T-cell (primary cell): ENCODE data around the gene FBN3. TPM values are rescaled to one million over a fixed set of nuclear protein-coding genes. Genes with fewer than 3 reads are reported as not detected.

Source experiments
- ATAC-seq, 4 experiments: fragments of 200-7000 bp in 3 of 4; fragments of 150-1000 bp in 1 of 4; cut with Tn5 transposase; replicated peaks in 1 of 4; 1 replicate in 3 of 4; 2 replicates in 1 of 4; pipeline ENCODE4 v1.10.0; 2021; ENCODE audit warnings: moderate library complexity in 3 of 4, mild to moderate bottlenecking in 2 of 4, moderate number of reproducible peaks in 1 of 4
- CTCF ChIA-PET, 2 donors: fragments of 300-600 bp; sonication (Branson Sonifier 250); formaldehyde crosslinking; loops; one replicate each; lab custom pipeline; 2022; ENCODE audit warnings: antibody characterized with exemption in 2 of 2; lab: Charles Lee
- POLR2A ChIA-PET, 2 donors: fragments of 300-600 bp; sonication (Branson Sonifier 250); formaldehyde crosslinking; loops; one replicate each; lab custom pipeline; 2022; ENCODE audit warnings: antibody characterized with exemption in 2 of 2; lab: Charles Lee
- DNase-seq, 35 experiments: peaks; one replicate each; pipeline versions ENCODE4 v3.0.0 to v3.0.0-alpha.2; 2013 to 2023
- H3K27ac ChIP-seq: one replicate; pipeline ENCODE4 v1.5.1; 2013; ENCODE audit warnings: low read length
- H3K27me3 ChIP-seq, 2 experiments: replicated peaks in 1 of 2; 1 replicate in 1 of 2; 2 replicates in 1 of 2; pipeline versions ENCODE4 v1.6.1 to v1.7.0; 2013; ENCODE audit warnings: low read length in 1 of 2, mixed read lengths in 1 of 2; ENCODE audit not compliant: control insufficient read depth in 2 of 2, insufficient read depth in 2 of 2; ENCODE audit errors: extremely low read depth in 1 of 2
- H3K36me3 ChIP-seq, 2 donors: 1 replicate in 1 of 2; 2 replicates in 1 of 2; pipeline versions ENCODE4 v1.6.1 to v1.7.0; 2013; ENCODE audit warnings: low read length in 1 of 2; ENCODE audit not compliant: control insufficient read depth in 2 of 2, insufficient read depth in 1 of 2; ENCODE audit errors: extremely low read depth in 1 of 2
- H3K4me1 ChIP-seq, 2 experiments: 1 replicate in 1 of 2; 2 replicates in 1 of 2; pipeline versions ENCODE4 v1.6.1 to v1.7.0; 2013; ENCODE audit warnings: low read length in 2 of 2, mixed read lengths in 1 of 2; ENCODE audit not compliant: insufficient read depth in 2 of 2, control insufficient read depth in 1 of 2; ENCODE audit errors: extremely low read depth in 1 of 2
- H3K4me3 ChIP-seq, 2 donors: 1 replicate in 1 of 2; 2 replicates in 1 of 2; pipeline versions ENCODE4 v1.5.1 to v1.7.0; 2013; ENCODE audit warnings: mild to moderate bottlenecking in 2 of 2, low read length in 1 of 2, moderate library complexity in 1 of 2; ENCODE audit not compliant: control insufficient read depth in 1 of 2; ENCODE audit errors: extremely low read depth in 1 of 2
- H3K9me3 ChIP-seq: 2 replicates; pipeline ENCODE4 v1.7.0; 2013
- H3K27ac Mint-ChIP-seq, 2 donors: one replicate each; pipeline ENCODE4 v1.8.0; 2020 to 2021; ENCODE audit warnings: mild to moderate bottlenecking in 2 of 2, mixed read lengths in 2 of 2
- H3K27me3 Mint-ChIP-seq, 2 donors: one replicate each; pipeline ENCODE4 v1.8.0; 2021 to 2022; ENCODE audit warnings: mixed read lengths in 2 of 2
- H3K36me3 Mint-ChIP-seq: one replicate; pipeline ENCODE4 v1.8.0; 2021; ENCODE audit warnings: mixed read lengths
- H3K4me1 Mint-ChIP-seq, 3 donors: one replicate each; pipeline ENCODE4 v1.8.0; 2020 to 2022; ENCODE audit warnings: mixed read lengths in 3 of 3, mild to moderate bottlenecking in 1 of 3
- H3K4me3 Mint-ChIP-seq, 3 donors: one replicate each; pipeline ENCODE4 v1.8.0; 2020 to 2022; ENCODE audit warnings: mild to moderate bottlenecking in 3 of 3, mixed read lengths in 3 of 3, moderate library complexity in 3 of 3
- H3K9me3 Mint-ChIP-seq, 3 donors: one replicate each; pipeline ENCODE4 v1.8.0; 2020 to 2022; ENCODE audit warnings: mixed read lengths in 3 of 3
- WGBS: methylation state at CpG from one replicate; pipeline ENCODE4 v1.1.5; 2013; ENCODE audit warnings: missing lambda C conversion rate; ENCODE audit not compliant: insufficient coverage; 5-methylcytosine and 5-hydroxymethylcytosine counted together
- total RNA-seq, 35 experiments: library from RNA in 6 of 35; stranded (reverse) in 6 of 35; fragments of 120-200 nt in 1 of 35; gene quantifications; one replicate each; pipeline versions ENCODE4 v1.2.1 to v1.2.4 and lab custom pipeline; 2013 to 2026

The FBN3 gene
- total RNA-seq, 5 donors from 2014 or later (not counting 1 experiment from before 2014, with no cell fraction given) = 0.03 TPM; not detected in 3

DNA sequence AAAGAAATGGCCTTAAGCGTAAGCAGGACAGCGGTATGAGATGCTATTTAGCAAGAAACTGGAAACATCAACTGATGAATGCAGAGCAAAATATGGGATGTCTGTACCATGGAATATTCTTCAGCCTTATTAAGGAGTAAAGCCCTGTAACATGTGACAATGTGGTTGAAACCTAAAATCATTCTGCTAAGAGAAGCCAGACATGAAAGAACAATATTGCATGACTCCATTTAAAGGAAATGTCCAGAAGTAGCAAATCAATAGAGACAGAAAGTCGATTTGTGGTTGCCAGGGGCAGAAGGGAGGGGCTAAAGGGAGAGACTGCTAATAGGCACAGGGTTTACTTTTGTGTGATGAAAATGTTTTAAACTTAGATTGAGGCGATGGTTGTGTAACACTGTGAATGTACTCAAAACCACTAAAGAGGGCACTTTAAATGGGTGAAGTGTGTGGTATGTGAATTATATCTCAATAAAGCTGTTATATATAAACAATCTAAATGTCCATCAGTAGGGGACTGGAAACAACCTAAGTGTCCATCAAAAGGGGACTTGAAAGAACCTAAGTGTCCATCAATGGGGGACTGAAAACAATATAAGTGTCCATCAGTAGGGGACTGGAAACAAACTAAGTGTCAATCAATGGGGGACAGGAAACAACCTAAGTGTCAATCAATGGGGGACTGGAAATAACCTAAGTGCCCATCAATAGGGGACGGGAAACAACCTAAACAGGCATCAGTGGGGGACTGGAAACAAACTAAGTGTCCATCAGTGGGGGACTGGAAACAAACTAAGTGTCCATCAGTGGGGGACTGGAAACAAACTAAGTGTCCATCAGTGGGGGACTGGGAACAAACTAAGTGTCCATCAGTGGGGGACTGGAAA lies 51.5 kb downstream of the FBN3 start:
- Histone ChIP-seq H3K4me3 (no peak overlapping the region), H3K27ac (no peak overlapping the region), H3K36me3 (no peaks in the 10 kb centered on the region), H3K27me3 (peaks cover 0 to 37% of the 10 kb centered on the region in 2 experiments), H3K4me1 (no peaks in the 10 kb centered on the region), H3K9me3 (peaks cover 2% of the 10 kb centered on the region)
- no peak overlapping the region for H3K4me3 Mint-ChIP-seq
- ATAC-seq (no peak), DNase-seq (no peak)
- no peaks in the 10 kb centered on the region for H3K4me1 Mint-ChIP-seq
- 74% methylated on average over 3 of the region's 5 CpGs for WGBS
- H3K27me3 Mint-ChIP-seq = peaks cover 6 to 8% of the 10 kb centered on the region in 2 donors
- H3K27ac Mint-ChIP-seq = no peak overlapping the region
- peaks cover 5 to 20% (median 11%) of the 10 kb centered on the region in 3 donors for H3K9me3 Mint-ChIP-seq
- CTCF ChIA-PET = no interaction called here
- H3K36me3 Mint-ChIP-seq = peaks cover 3% of the 10 kb centered on the region
- POLR2A ChIA-PET = no interaction called here

GRCh38 chr19:8097198-8097597 lies 52.2 kb downstream of the FBN3 start:
- ATAC-seq (no peak), DNase-seq (no peak)
- POLR2A ChIA-PET = no interaction called here
- Histone ChIP-seq H3K27me3 (peaks cover 0 to 32% of the 10 kb centered on the region in 2 experiments), H3K4me1 (no peaks in the 10 kb centered on the region), H3K36me3 (no peaks in the 10 kb centered on the region), H3K9me3 (peaks cover 2% of the 10 kb centered on the region), H3K27ac (no peak overlapping the region), H3K4me3 (no peak overlapping the region)
- CTCF ChIA-PET = no interaction called here
- H3K36me3 Mint-ChIP-seq = peaks cover 3% of the 10 kb centered on the region
- no peak overlapping the region for H3K4me3 Mint-ChIP-seq
- peaks cover 5 to 20% (median 11%) of the 10 kb centered on the region in 3 donors for H3K9me3 Mint-ChIP-seq
- 100% methylated on average over 1 of the region's 10 CpGs for WGBS
- H3K4me1 Mint-ChIP-seq = no peaks in the 10 kb centered on the region
- H3K27me3 Mint-ChIP-seq = peaks cover 2 to 8% of the 10 kb centered on the region in 2 donors
- no peak overlapping the region for H3K27ac Mint-ChIP-seq

DNA sequence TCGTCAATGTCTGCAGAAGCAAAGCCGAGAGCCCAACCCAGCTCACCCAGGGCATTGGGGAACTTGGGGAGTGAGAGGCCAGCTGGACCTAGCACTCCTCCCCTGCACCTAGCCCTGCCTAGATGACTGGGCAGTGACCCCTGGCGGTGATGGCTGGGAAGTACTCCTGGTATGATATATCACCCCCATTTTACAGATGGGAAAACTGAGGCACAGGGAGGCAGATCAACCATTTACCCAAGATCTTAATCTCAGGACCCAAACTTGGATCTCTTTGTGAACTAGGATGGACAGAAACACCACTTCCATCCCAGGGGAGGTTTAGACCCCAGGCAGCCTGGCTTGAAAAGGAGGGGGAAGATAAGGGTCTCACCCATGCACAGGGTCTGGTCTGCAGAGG lies 53.3 kb downstream of the FBN3 start:
- no peak overlapping the region for H3K27ac Mint-ChIP-seq
- no peak for ATAC-seq
- no peak overlapping the region for H3K4me3 Mint-ChIP-seq
- 100% methylated on average over 2 of the region's 3 CpGs for WGBS
- no peak for DNase-seq
- Histone ChIP-seq H3K27ac (no peak overlapping the region), H3K36me3 (no peaks in the 10 kb centered on the region), H3K4me3 (peak overlapping the region in 1 of 2 donors; percentile 19), H3K27me3 (peaks cover 0 to 30% of the 10 kb centered on the region in 2 experiments), H3K4me1 (no peaks in the 10 kb centered on the region), H3K9me3 (peaks cover 2% of the 10 kb centered on the region)
- ChIA-PET POLR2A (no interaction called here), CTCF (no interaction called here)
- no peaks in the 10 kb centered on the region for H3K4me1 Mint-ChIP-seq
- H3K36me3 Mint-ChIP-seq = peaks cover 3% of the 10 kb centered on the region
- peaks cover 5 to 20% (median 11%) of the 10 kb centered on the region in 3 donors for H3K9me3 Mint-ChIP-seq
- H3K27me3 Mint-ChIP-seq = peaks cover 2 to 6% of the 10 kb centered on the region in 2 donors

- Mint-ChIP-seq H3K36me3 (peaks cover 3% of the 10 kb centered on the region), H3K27ac (no peak overlapping the region), H3K9me3 (peaks cover 5 to 20% (median 11%) of the 10 kb centered on the region in 3 donors), H3K27me3 (peaks cover 2 to 6% of the 10 kb centered on the region in 2 donors), H3K4me1 (no peaks in the 10 kb centered on the region), H3K4me3 (no peak overlapping the region)
- Histone ChIP-seq H3K27ac (no peak overlapping the region), H3K9me3 (peaks cover 2% of the 10 kb centered on the region), H3K27me3 (peaks cover 0 to 28% of the 10 kb centered on the region in 2 experiments), H3K36me3 (no peaks in the 10 kb centered on the region), H3K4me1 (no peaks in the 10 kb centered on the region), H3K4me3 (no peak overlapping the region)
- no CpG with 5 or more reads among the region's 2 CpGs for WGBS
- ChIA-PET CTCF (no interaction called here), POLR2A (no interaction called here)
- no peak for ATAC-seq
- no peak for DNase-seq
Observed at GRCh38 chr19:8095354-8095886, 54.0 kb downstream of the FBN3 start.

DNA sequence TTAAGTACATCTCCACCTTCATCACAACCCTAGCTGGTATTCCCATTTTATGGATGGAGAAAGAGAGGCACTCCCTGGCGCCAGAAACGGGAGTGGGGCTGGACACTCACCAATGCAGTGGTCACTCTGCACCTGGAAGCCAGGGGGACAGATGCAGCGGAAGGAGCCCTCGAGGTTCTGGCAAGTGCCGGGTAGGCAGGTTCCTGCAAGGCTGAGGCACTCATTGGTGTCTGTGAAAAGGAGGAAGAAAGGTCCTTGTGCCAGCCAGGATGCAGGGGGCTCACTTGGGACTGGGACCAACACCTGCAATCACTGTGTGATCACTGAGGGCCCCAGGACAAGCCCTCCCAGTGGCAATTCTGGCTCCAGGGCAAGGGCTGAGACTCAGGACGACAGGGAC lies 55.1 kb downstream of the FBN3 start:
- WGBS = 75% methylated on average over 5 of the region's 6 CpGs
- H3K36me3 ChIP-seq = no peaks in the 10 kb centered on the region
- ChIA-PET POLR2A (no interaction called here), CTCF (no interaction called here)
- no peak overlapping the region for H3K27ac Mint-ChIP-seq
- H3K4me1 ChIP-seq = no peaks in the 10 kb centered on the region
- DNase-seq (no peak), ATAC-seq (no peak)
- peaks cover 0 to 6% of the 10 kb centered on the region in 2 donors for H3K27me3 Mint-ChIP-seq
- no peak overlapping the region for H3K27ac ChIP-seq
- peaks cover 0 to 34% of the 10 kb centered on the region in 2 experiments for H3K27me3 ChIP-seq
- peaks cover 3% of the 10 kb centered on the region for H3K36me3 Mint-ChIP-seq
- H3K9me3 Mint-ChIP-seq = peaks cover 5 to 20% (median 11%) of the 10 kb centered on the region in 3 donors
- H3K9me3 ChIP-seq = peaks cover 2% of the 10 kb centered on the region
- no peak overlapping the region for H3K4me3 Mint-ChIP-seq
- H3K4me3 ChIP-seq = no peak overlapping the region
- H3K4me1 Mint-ChIP-seq = no peaks in the 10 kb centered on the region

- H3K36me3 ChIP-seq = no peaks in the 10 kb centered on the region
- ATAC-seq = no peak
- WGBS = 70% methylated on average over 1 of the region's 2 CpGs
- Mint-ChIP-seq H3K27ac (no peak overlapping the region), H3K27me3 (peaks cover 0 to 3% of the 10 kb centered on the region in 2 donors), H3K9me3 (peaks cover 5 to 20% (median 11%) of the 10 kb centered on the region in 3 donors), H3K4me3 (no peak overlapping the region), H3K4me1 (no peaks in the 10 kb centered on the region), H3K36me3 (peaks cover 3% of the 10 kb centered on the region)
- ChIA-PET POLR2A (no interaction called here), CTCF (no interaction called here)
- H3K4me3 ChIP-seq = no peak overlapping the region
- H3K27me3 ChIP-seq = peaks cover 0 to 34% of the 10 kb centered on the region in 2 experiments
- H3K27ac ChIP-seq = no peak overlapping the region
- H3K4me1 ChIP-seq = no peaks in the 10 kb centered on the region
- H3K9me3 ChIP-seq = peaks cover 2% of the 10 kb centered on the region
- no peak for DNase-seq
Observed at GRCh38 chr19:8093740-8094139, 55.7 kb downstream of the FBN3 start.
